Thyroid gland (tissue), 4 donors: ENCODE results near the gene CACNA2D3. TPM values are rescaled to one million over a fixed set of nuclear protein-coding genes. Genes with fewer than 3 reads are reported as not detected.

ENCODE experiments used
- DNase-seq, 2 donors: peaks; one replicate each; pipeline ENCODE4 v3.0.0-alpha.2; 2019
- H3K27ac ChIP-seq, 3 donors: fragments of 200-600 bp; sonication (generic); 1 replicate in 2 of 3; 2 replicates in 1 of 3; pipeline ENCODE4 v1.5.1; 2016 to 2019; ENCODE audit warnings: mild to moderate bottlenecking in 1 of 3, moderate library complexity in 1 of 3
- H3K27me3 ChIP-seq: fragments of 200-600 bp; sonication (generic); one replicate; pipeline ENCODE4 v1.5.1; 2019
- H3K36me3 ChIP-seq, 2 donors: fragments of 200-600 bp; sonication (generic); one replicate each; pipeline ENCODE4 v1.5.1; 2016 to 2019
- H3K4me1 ChIP-seq, 2 donors: fragments of 200-600 bp; sonication (generic); one replicate each; pipeline ENCODE4 v1.5.1; 2017 to 2019
- H3K4me3 ChIP-seq, 3 donors: fragments of 200-600 bp; sonication (generic); replicated peaks in 1 of 3; 1 replicate in 2 of 3; 2 replicates in 1 of 3; pipeline ENCODE4 v1.5.1; 2016; ENCODE audit warnings: mild to moderate bottlenecking in 1 of 3
- H3K9me3 ChIP-seq: fragments of 200-600 bp; sonication (generic); one replicate; pipeline ENCODE4 v1.5.1; 2017
- CTCF ChIP-seq, 6 experiments: fragments of 200-600 bp in 3 of 6; fragments of 450-650 bp in 3 of 6; sonication (generic) in 3 of 6; IDR thresholded peaks; one replicate each; pipeline ENCODE4 v1.5.1; 2016 to 2019; ENCODE audit warnings: antibody characterized with exemption in 6 of 6, mild to moderate bottlenecking in 2 of 6, inconsistent platforms in 1 of 6, moderate library complexity in 1 of 6
- POLR2A ChIP-seq, 2 donors: fragments of 450-650 bp; IDR thresholded peaks; one replicate each; pipeline ENCODE4 v1.6.1; 2017; ENCODE audit warnings: antibody characterized with exemption in 2 of 2, mild to moderate bottlenecking in 2 of 2, moderate library complexity in 1 of 2
- WGBS, 2 donors: methylation state at CpG; one replicate each; pipeline ENCODE4 v1.1.5; 2017; 5-methylcytosine and 5-hydroxymethylcytosine counted together
- intact Hi-C: fragments of 100-400 bp; cut with DNase I; formaldehyde crosslinking; loops from one replicate; pipeline ENCODE4 v1.15.1; 2023
- total RNA-seq, 4 donors: library from RNA; depleted of rRNA; stranded (reverse); fragments of >200 nt; gene quantifications; one replicate each; pipeline ENCODE4 v1.2.3, GENCODE V29; 2016

CACNA2D3 gene
- total RNA-seq, 4 donors from 2014 or later = 2.9 to 4.8 (median 4.5) TPM

GRCh38 chr3:54846119-54846518, 723.8 kb downstream of the CACNA2D3 start:
- no peak for DNase-seq
- Histone ChIP-seq H3K9me3 (no peaks in the 10 kb centered on the region), H3K27ac (no peak overlapping the region), H3K4me3 (no peak overlapping the region), H3K27me3 (no peaks in the 10 kb centered on the region), H3K4me1 (peaks cover 5 to 14% of the 10 kb centered on the region in 2 donors), H3K36me3 (no peaks in the 10 kb centered on the region)
- no peak for TF ChIP-seq CTCF (IDR thresholded peaks at IDR 0.05)
- no peak for TF ChIP-seq POLR2A (IDR thresholded peaks at IDR 0.05)
- intact Hi-C loops = no loop called here
- 80 to 85% methylated on average over 4 of the region's 4 CpGs for WGBS, 2 donors

- DNase-seq = no peak
- H3K27me3 ChIP-seq = no peaks in the 10 kb centered on the region
- 93 to 94% methylated on average over 4 of the region's 4 CpGs for WGBS, 2 donors
- no peak overlapping the region for H3K4me3 ChIP-seq
- H3K9me3 ChIP-seq = no peaks in the 10 kb centered on the region
- H3K4me1 ChIP-seq = peaks cover under 1 to 5% of the 10 kb centered on the region in 2 donors
- intact Hi-C loops = no loop called here
- H3K36me3 ChIP-seq = no peaks in the 10 kb centered on the region
- H3K27ac ChIP-seq = no peak overlapping the region
- TF ChIP-seq POLR2A (IDR thresholded peaks at IDR 0.05) (no peak), CTCF (IDR thresholded peaks at IDR 0.05) (no peak)
Measured at GRCh38 chr3:54847361-54847760, 725.0 kb downstream of the CACNA2D3 start.

GRCh38 chr3:54849360-54849759, 727.0 kb downstream of the CACNA2D3 start:
- no peaks in the 10 kb centered on the region for H3K9me3 ChIP-seq
- 88 to 89% methylated on average over 4 of the region's 4 CpGs for WGBS, 2 donors
- intact Hi-C loops = no loop called here

GRCh38 chr3:54850484-54851018, 728.2 kb downstream of the CACNA2D3 start:
- H3K4me1 ChIP-seq = no peaks in the 10 kb centered on the region
- 72 to 75% methylated on average over 2 of the region's 2 CpGs for WGBS, 2 donors
- intact Hi-C loops = loop anchor here (10.0 kb wide), 2 partner anchors 334 to 1404 kb away; no protein-coding TSS in a partner anchor
- H3K27ac ChIP-seq = no peak overlapping the region
- DNase-seq = no peak
- no peak overlapping the region for H3K4me3 ChIP-seq
- no peaks in the 10 kb centered on the region for H3K27me3 ChIP-seq
- no peak for TF ChIP-seq POLR2A (IDR thresholded peaks at IDR 0.05)
- no peak for TF ChIP-seq CTCF (IDR thresholded peaks at IDR 0.05)
- no peaks in the 10 kb centered on the region for H3K36me3 ChIP-seq
- H3K9me3 ChIP-seq = no peaks in the 10 kb centered on the region

More at GRCh38 chr3:54849360-54849759, 727.0 kb downstream of the CACNA2D3 start:
- no peak for DNase-seq
- Histone ChIP-seq H3K4me3 (no peak overlapping the region), H3K27ac (no peak overlapping the region), H3K27me3 (no peaks in the 10 kb centered on the region), H3K36me3 (no peaks in the 10 kb centered on the region), H3K4me1 (no peaks in the 10 kb centered on the region)
- TF ChIP-seq CTCF (IDR thresholded peaks at IDR 0.05) = no peak
- no peak for TF ChIP-seq POLR2A (IDR thresholded peaks at IDR 0.05)

- 13 to 21% methylated on average over 15 to 20 of the region's 20 CpGs for WGBS, 2 donors
- no peak overlapping the region for H3K4me3 ChIP-seq
- no peaks in the 10 kb centered on the region for H3K27me3 ChIP-seq
- H3K27ac ChIP-seq = no peak overlapping the region
- no peaks in the 10 kb centered on the region for H3K36me3 ChIP-seq
- peaks cover 0 to 6% of the 10 kb centered on the region in 2 donors for H3K4me1 ChIP-seq
- intact Hi-C loops = loop anchor here (10.0 kb wide), 2 partner anchors 331 to 1401 kb away; no protein-coding TSS in a partner anchor
- peak; percentile 86 to 91 for DNase-seq
- TF ChIP-seq CTCF (IDR thresholded peaks at IDR 0.05) (peak; percentile 71 to 90 (median 84)), POLR2A (IDR thresholded peaks at IDR 0.05) (no peak)
- no peaks in the 10 kb centered on the region for H3K9me3 ChIP-seq
Measured at GRCh38 chr3:54853573-54854404, 731.4 kb downstream of the CACNA2D3 start.
